ENCODE measurements around the gene AKNA. TPM values are rescaled to one million over a fixed set of nuclear protein-coding genes. Genes with fewer than 3 reads are reported as not detected.

The AKNA gene
- total RNA-seq, 4 donors from 2014 or later = 6.4 to 13.2 (median 8.0) TPM

- 77 to 80% methylated on average over 6 of the region's 6 CpGs for WGBS, 2 donors
- no peak overlapping the region for H3K4me3 ChIP-seq (ENCODE audit: low read depth, poor library complexity, severe bottlenecking)
- TF ChIP-seq POLR2A (IDR thresholded peaks at IDR 0.05) (no peak), CTCF (IDR thresholded peaks at IDR 0.05) (no peak)
- DNase-seq (ENCODE audit: low spot score in 2 of 2) = peak in 1 of 2 donors; percentile 9
- intact Hi-C loops (cut with DNase I; ENCODE audit: low total_unique reads) = no loop called here
Measured at GRCh38 chr9:114432323-114433067, 44.7 kb upstream of the AKNA start.

GRCh38 chr9:114431770-114432169, 44.0 kb upstream of the AKNA start:
- whole genome bisulfite sequencing, 2 donors = 87 to 88% methylated on average over 6 of the region's 6 CpGs
- TF ChIP-seq CTCF (IDR thresholded peaks at IDR 0.05) (no peak), POLR2A (IDR thresholded peaks at IDR 0.05) (no peak)
- intact Hi-C loops (cut with DNase I; ENCODE audit: low total_unique reads) = no loop called here
- peak in 1 of 2 donors; percentile 31 for DNase-seq (ENCODE audit: low spot score in 2 of 2)
- H3K4me3 ChIP-seq (ENCODE audit: low read depth, poor library complexity, severe bottlenecking) = no peak overlapping the region

GRCh38 chr9:114431003-114431402, 43.2 kb upstream of the AKNA start:
- DNase-seq (ENCODE audit: low spot score in 2 of 2) = peak in 1 of 2 donors; percentile 25
- intact Hi-C loops (cut with DNase I; ENCODE audit: low total_unique reads) = no loop called here
- 94 to 96% methylated on average over 4 of the region's 4 CpGs for WGBS, 2 donors
- TF ChIP-seq CTCF (IDR thresholded peaks at IDR 0.05) (no peak), POLR2A (IDR thresholded peaks at IDR 0.05) (no peak)
- no peak overlapping the region for H3K4me3 ChIP-seq (ENCODE audit: low read depth, poor library complexity, severe bottlenecking)

- TF ChIP-seq POLR2A (IDR thresholded peaks at IDR 0.05) = no peak
- TF ChIP-seq CTCF (IDR thresholded peaks at IDR 0.05) = no peak
- H3K4me3 ChIP-seq (ENCODE audit: low read depth, poor library complexity, severe bottlenecking) = no peak overlapping the region
- DNase-seq (ENCODE audit: low spot score in 2 of 2) = peak in 1 of 2 donors; percentile 43
- intact Hi-C loops (cut with DNase I; ENCODE audit: low total_unique reads) = no loop called here
- WGBS, 2 donors = 89 to 90% methylated on average over 5 of the region's 5 CpGs
Measured at GRCh38 chr9:114430457-114430856, 42.7 kb upstream of the AKNA start.

GRCh38 chr9:114429488-114429887, 41.7 kb upstream of the AKNA start:
- peak in 1 of 2 donors; percentile 61 for DNase-seq (ENCODE audit: low spot score in 2 of 2)
- intact Hi-C loops (cut with DNase I; ENCODE audit: low total_unique reads) = no loop called here
- WGBS, 2 donors = 85 to 86% methylated on average over 6 of the region's 6 CpGs
- no peak for TF ChIP-seq POLR2A (IDR thresholded peaks at IDR 0.05)
- TF ChIP-seq CTCF (IDR thresholded peaks at IDR 0.05) = no peak
- H3K4me3 ChIP-seq (ENCODE audit: low read depth, poor library complexity, severe bottlenecking) = no peak overlapping the region

GRCh38 chr9:114428466-114428865, 40.7 kb upstream of the AKNA start:
- no peak for DNase-seq (ENCODE audit: low spot score in 2 of 2)
- intact Hi-C loops (cut with DNase I; ENCODE audit: low total_unique reads) = no loop called here
- WGBS, 2 donors = 87 to 95% methylated on average over 8 of the region's 8 CpGs
- H3K4me3 ChIP-seq (ENCODE audit: low read depth, poor library complexity, severe bottlenecking) = no peak overlapping the region
- TF ChIP-seq POLR2A (IDR thresholded peaks at IDR 0.05) (no peak), CTCF (IDR thresholded peaks at IDR 0.05) (no peak)
